SK-N-SH treated with all-trans-retinoic acid at 6 μM for 48 hours (cell line): ENCODE data around the gene B2M.

Source experiments
- BACH2 ChIP-seq: fragments of 250-450 bp; sonication (Bioruptor Pico); IDR thresholded peaks from 2 replicates; pipeline ENCODE4 v1.9.0; 2021; ENCODE audit warnings: mild to moderate bottlenecking, borderline replicate concordance
- CREB5 ChIP-seq: fragments of 250-450 bp; sonication (Bioruptor Pico); IDR thresholded peaks from 2 replicates; pipeline ENCODE4 v1.5.1; 2020; ENCODE audit warnings: low read depth, mild to moderate bottlenecking, moderate library complexity
- CSRNP3 ChIP-seq: fragments of 250-450 bp; sonication (Bioruptor Pico); IDR thresholded peaks from 2 replicates; pipeline ENCODE4 v1.5.1; 2021; ENCODE audit warnings: mild to moderate bottlenecking, moderate library complexity
- OSR1 ChIP-seq: fragments of 250-450 bp; sonication (Bioruptor Pico); IDR thresholded peaks from 2 replicates; pipeline ENCODE4 v1.8.0; 2022; ENCODE audit warnings: moderate library complexity, mild to moderate bottlenecking, inconsistent platforms
- PATZ1 ChIP-seq: fragments of 250-450 bp; sonication (Bioruptor Pico); IDR thresholded peaks from 2 replicates; pipeline ENCODE4 v1.8.0; 2020; ENCODE audit warnings: mild to moderate bottlenecking, moderate library complexity, borderline replicate concordance
- SNAI2 ChIP-seq: fragments of 250-450 bp; sonication (Bioruptor Pico); IDR thresholded peaks from 2 replicates; pipeline ENCODE4 v1.5.0; 2020; ENCODE audit warnings: mild to moderate bottlenecking, moderate library complexity
- ZFP30 ChIP-seq: fragments of 450-650 bp; formaldehyde crosslinking; IDR thresholded peaks from 2 replicates; pipeline ENCODE4 v1.5.0; 2022; ENCODE audit warnings: mild to moderate bottlenecking, moderate library complexity
- ZNF565 ChIP-seq: fragments of 450-650 bp; formaldehyde crosslinking; conservative IDR thresholded peaks from 2 replicates; pipeline ENCODE4 v1.5.0; 2020; ENCODE audit warnings: low read depth, mild to moderate bottlenecking, moderate library complexity
- ZNF8 ChIP-seq: fragments of 450-650 bp; formaldehyde crosslinking; IDR thresholded peaks from 2 replicates; pipeline ENCODE4 v1.5.0; 2020; ENCODE audit warnings: mild to moderate bottlenecking, moderate library complexity

- TF ChIP-seq ZNF565 (CRISPR knock-in tag) (no peak), PATZ1 (CRISPR knock-in tag) (no peak), CREB5 (CRISPR knock-in tag) (no peak), CSRNP3 (CRISPR knock-in tag) (no peak), OSR1 (no peak), ZFP30 (no peak), SNAI2 (CRISPR knock-in tag) (no peak), ZNF8 (CRISPR knock-in tag) (no peak), BACH2 (CRISPR knock-in tag) (no peak)
Measured at GRCh38 chr15:44692659-44693058, 18.7 kb upstream of the B2M start.
